Lung (tissue), 12 donors: Measurements from ENCODE around the gene VPS39. TPM values are rescaled to one million over a fixed set of nuclear protein-coding genes. Genes with fewer than 3 reads are reported as not detected.

ENCODE experiments used
- ATAC-seq: fragments of 200-7000 bp; cut with Tn5 transposase; one replicate; pipeline ENCODE4 v1.9.1; 2020; ENCODE audit warnings: moderate number of reproducible peaks; ENCODE audit not compliant: insufficient read depth, low FRiP score
- DNase-seq, 3 donors: peaks; one replicate each; pipeline ENCODE4 v3.0.0-alpha.2; 2013 to 2017
- H3K27ac ChIP-seq, 2 donors: one replicate each; pipeline ENCODE4 v1.5.1; 2013; ENCODE audit warnings: mild to moderate bottlenecking in 2 of 2, moderate library complexity in 2 of 2, control low read depth in 1 of 2, inconsistent platforms in 1 of 2, low read depth in 1 of 2, low read length in 1 of 2
- H3K27me3 ChIP-seq, 3 donors: one replicate each; pipeline ENCODE4 v1.5.1; 2013; ENCODE audit warnings: low read length in 2 of 3; ENCODE audit not compliant: control insufficient read depth in 3 of 3, insufficient read depth in 3 of 3
- H3K36me3 ChIP-seq, 4 donors: one replicate each; pipeline ENCODE4 v1.5.1; 2013; ENCODE audit warnings: low read length in 4 of 4, mild to moderate bottlenecking in 1 of 4, moderate library complexity in 1 of 4; ENCODE audit not compliant: control insufficient read depth in 4 of 4, insufficient read depth in 4 of 4
- H3K4me1 ChIP-seq, 5 donors: one replicate each; pipeline ENCODE4 v1.5.1; 2013; ENCODE audit warnings: low read length in 5 of 5, mild to moderate bottlenecking in 2 of 5, moderate library complexity in 1 of 5; ENCODE audit not compliant: control insufficient read depth in 5 of 5, insufficient read depth in 5 of 5
- H3K4me3 ChIP-seq: one replicate; pipeline ENCODE4 v1.5.1; 2013; ENCODE audit warnings: mild to moderate bottlenecking, control low read depth, moderate library complexity
- H3K9ac ChIP-seq, 2 donors: one replicate each; pipeline ENCODE4 v1.5.1; 2013; ENCODE audit warnings: low read length in 2 of 2, control low read depth in 1 of 2; ENCODE audit not compliant: insufficient read depth in 1 of 2
- H3K9me3 ChIP-seq, 4 donors: one replicate each; pipeline ENCODE4 v1.5.1; 2013; ENCODE audit warnings: low read length in 3 of 4, mild to moderate bottlenecking in 1 of 4, moderate library complexity in 1 of 4; ENCODE audit not compliant: control insufficient read depth in 4 of 4, insufficient read depth in 3 of 4
- CTCF ChIP-seq: IDR thresholded peaks from 2 replicates; pipeline ENCODE4 v1.5.1; 2012; ENCODE audit warnings: mild to moderate bottlenecking; ENCODE audit errors: control extremely low read depth, extremely low read depth
- WGBS, 2 donors: extraction: QIAGEN DNeasy Blood & Tissue Kit; methylation state at CpG; one replicate each; pipeline ENCODE4 v1.1.7; 2013; 5-methylcytosine and 5-hydroxymethylcytosine counted together
- polyA plus RNA-seq, 2 donors: library from polyadenylated mRNA; stranded (reverse); fragments of 200-250 nt; gene quantifications; one replicate each; pipeline ENCODE4 v1.2.1, GENCODE V29; 2013
- total RNA-seq, 2 donors: library from RNA; depleted of rRNA in 1 of 2; stranded (reverse); fragments of >200 nt in 1 of 2; gene quantifications; one replicate each; pipeline ENCODE4 v1.2.1, GENCODE V29; 2014 to 2021
- donor health status: control.
- donor health status: control.
- donor health status: Bipolar disorder and iron deficiency.
- donor health status: healthy.
- donor health status: DM: yes; HTN: yes; CAD: no.

Gene VPS39
- total and polyA plus RNA-seq, 4 donors, result 29.4 to 99.1 (median 51.5) TPM

- no peak overlapping the region for H3K9ac ChIP-seq
- no peak overlapping the region for H3K27ac ChIP-seq
- ATAC-seq (no peak), DNase-seq (no peak)
- no peaks in the 10 kb centered on the region for H3K27me3 ChIP-seq
- no peaks in the 10 kb centered on the region for H3K9me3 ChIP-seq
- H3K4me3 ChIP-seq, result no peak overlapping the region
- TF ChIP-seq CTCF, result no peak
- peaks cover 0 to 2% (median 0%) of the 10 kb centered on the region in 5 donors for H3K4me1 ChIP-seq
- no peaks in the 10 kb centered on the region for H3K36me3 ChIP-seq
- WGBS, 2 donors, result 85 to 87% methylated on average over 29 of the region's 29 CpGs
Observed at GRCh38 chr15:42145546-42146455, 62.3 kb downstream of the VPS39 start.

GRCh38 chr15:42144841-42145375, 63.2 kb downstream of the VPS39 start:
- DNase-seq, result no peak
- Histone ChIP-seq H3K27me3 (no peaks in the 10 kb centered on the region), H3K9me3 (no peaks in the 10 kb centered on the region), H3K27ac (no peak overlapping the region), H3K4me3 (no peak overlapping the region), H3K36me3 (no peaks in the 10 kb centered on the region), H3K9ac (no peak overlapping the region), H3K4me1 (no peaks in the 10 kb centered on the region)
- no peak for TF ChIP-seq CTCF
- WGBS, 2 donors, result 82 to 86% methylated on average over 9 of the region's 9 CpGs
- no peak for ATAC-seq

GRCh38 chr15:42143866-42144625, 64.1 kb downstream of the VPS39 start:
- DNase-seq, result no peak
- no peak overlapping the region for H3K27ac ChIP-seq
- 91 to 93% methylated on average over 18 of the region's 18 CpGs for WGBS, 2 donors
- ATAC-seq, result no peak
- H3K9me3 ChIP-seq, result no peaks in the 10 kb centered on the region
- no peaks in the 10 kb centered on the region for H3K36me3 ChIP-seq
- TF ChIP-seq CTCF, result no peak
- H3K27me3 ChIP-seq, result no peaks in the 10 kb centered on the region
- H3K4me1 ChIP-seq, result no peaks in the 10 kb centered on the region
- no peak overlapping the region for H3K9ac ChIP-seq
- no peak overlapping the region for H3K4me3 ChIP-seq
